Mucosa of rectum (tissue), 2 donors: Measurements from ENCODE around the gene NTRK1.

Experiments
- H3K27ac ChIP-seq, 2 donors: one replicate each; pipeline ENCODE4 v1.7.0; 2013; ENCODE audit warnings: inconsistent platforms in 2 of 2, low read depth in 2 of 2, low read length in 2 of 2
- H3K27me3 ChIP-seq, 2 donors: one replicate each; pipeline ENCODE4 v1.7.0; 2013; ENCODE audit warnings: low read length in 2 of 2; ENCODE audit not compliant: control insufficient read depth in 2 of 2, insufficient read depth in 2 of 2
- H3K36me3 ChIP-seq, 2 donors: one replicate each; pipeline ENCODE4 v1.7.0; 2013; ENCODE audit warnings: low read length in 2 of 2; ENCODE audit not compliant: control insufficient read depth in 2 of 2, insufficient read depth in 2 of 2
- H3K4me1 ChIP-seq, 2 donors: one replicate each; pipeline ENCODE4 v1.7.0; 2013; ENCODE audit warnings: low read length in 2 of 2, mild to moderate bottlenecking in 1 of 2; ENCODE audit not compliant: control insufficient read depth in 2 of 2, insufficient read depth in 2 of 2
- H3K4me3 ChIP-seq, 2 donors: one replicate each; pipeline ENCODE4 v1.7.0; 2013; ENCODE audit warnings: low read length in 2 of 2
- H3K9ac ChIP-seq, 2 donors: one replicate each; pipeline ENCODE4 v1.7.0; 2013; ENCODE audit warnings: low read length in 2 of 2, low read depth in 1 of 2, mild to moderate bottlenecking in 1 of 2
- H3K9me3 ChIP-seq, 2 donors: one replicate each; pipeline ENCODE4 v1.7.0; 2013; ENCODE audit warnings: low read length in 2 of 2; ENCODE audit not compliant: control insufficient read depth in 2 of 2
- donor health status: healthy.
- donor health status: Normal muscosa, but diverticular disease.

Gene NTRK1

DNA sequence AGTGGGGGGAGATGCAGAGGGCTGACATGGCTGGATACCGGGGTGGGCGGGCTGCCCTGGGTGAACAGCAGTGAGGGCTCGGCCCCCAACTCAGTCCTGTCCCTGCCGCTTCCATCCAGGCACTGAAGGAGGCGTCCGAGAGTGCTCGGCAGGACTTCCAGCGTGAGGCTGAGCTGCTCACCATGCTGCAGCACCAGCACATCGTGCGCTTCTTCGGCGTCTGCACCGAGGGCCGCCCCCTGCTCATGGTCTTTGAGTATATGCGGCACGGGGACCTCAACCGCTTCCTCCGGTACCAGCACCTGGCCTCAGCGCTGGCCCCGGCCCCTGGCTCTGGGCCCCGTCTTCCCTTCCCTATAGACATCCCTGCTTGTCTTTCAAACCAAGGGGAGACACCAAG lies 15.6 kb downstream of the NTRK1 start:
- no peaks in the 10 kb centered on the region for H3K36me3 ChIP-seq
- no peaks in the 10 kb centered on the region for H3K4me1 ChIP-seq
- peaks cover 5 to 10% of the 10 kb centered on the region in 2 donors for H3K27me3 ChIP-seq
- no peak overlapping the region for H3K9ac ChIP-seq
- no peak overlapping the region for H3K4me3 ChIP-seq
- H3K27ac ChIP-seq, result no peak overlapping the region
- no peaks in the 10 kb centered on the region for H3K9me3 ChIP-seq

DNA sequence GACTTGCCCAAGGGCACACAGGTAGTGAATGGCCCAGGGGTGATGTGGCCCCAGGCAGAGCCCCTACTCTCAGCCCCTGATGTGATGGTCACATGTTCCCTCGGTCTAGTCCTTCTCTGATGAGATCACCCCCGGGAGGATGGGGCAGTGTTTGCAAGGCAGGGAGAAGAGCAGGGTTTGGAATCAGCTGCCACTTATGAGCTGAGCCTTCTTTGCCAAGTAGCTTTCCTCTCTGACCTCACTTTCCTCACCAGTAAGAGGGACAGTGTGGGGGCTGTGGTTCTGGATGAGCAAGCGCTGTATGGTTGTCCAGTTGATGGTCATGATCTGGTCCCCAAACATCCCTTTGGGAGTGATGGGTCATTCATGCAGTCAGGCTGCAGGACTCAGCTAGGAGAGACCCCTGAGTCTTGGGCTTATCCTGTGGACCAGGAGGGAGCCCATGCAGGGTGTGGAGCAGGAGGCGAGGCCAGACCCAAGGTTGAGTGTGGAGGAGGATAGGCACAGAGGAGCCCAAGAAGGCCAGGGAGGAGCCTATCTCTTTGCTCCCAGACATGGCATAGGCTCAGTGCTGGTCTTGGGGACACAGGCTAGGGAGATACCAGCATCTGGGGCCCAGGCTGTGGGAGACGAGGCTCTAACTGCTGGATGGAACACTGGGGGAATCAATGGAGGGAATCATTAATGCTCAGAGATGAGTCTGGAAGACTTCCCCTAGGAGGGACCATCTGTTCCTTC lies 16.9 kb downstream of the NTRK1 start:
- H3K4me3 ChIP-seq, result no peak overlapping the region
- H3K27ac ChIP-seq, result no peak overlapping the region
- H3K9me3 ChIP-seq, result no peaks in the 10 kb centered on the region
- no peaks in the 10 kb centered on the region for H3K36me3 ChIP-seq
- H3K27me3 ChIP-seq, result peaks cover 10 to 11% of the 10 kb centered on the region in 2 donors
- H3K9ac ChIP-seq, result no peak overlapping the region
- H3K4me1 ChIP-seq, result no peaks in the 10 kb centered on the region

DNA sequence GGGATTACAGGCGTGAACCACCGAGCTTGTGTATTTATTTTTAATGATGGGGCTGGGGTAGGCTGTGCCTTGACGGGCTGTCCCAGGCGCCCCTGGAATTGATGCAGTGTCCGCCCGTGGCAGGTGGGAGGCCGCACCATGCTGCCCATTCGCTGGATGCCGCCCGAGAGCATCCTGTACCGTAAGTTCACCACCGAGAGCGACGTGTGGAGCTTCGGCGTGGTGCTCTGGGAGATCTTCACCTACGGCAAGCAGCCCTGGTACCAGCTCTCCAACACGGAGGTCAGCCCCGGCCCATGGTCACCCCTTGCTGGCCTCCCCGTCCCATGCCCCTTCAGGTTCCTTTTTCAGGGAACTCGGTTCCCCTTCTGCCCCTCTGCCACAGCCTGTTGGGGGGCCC lies 19.2 kb downstream of the NTRK1 start:
- Histone ChIP-seq H3K4me1 (no peaks in the 10 kb centered on the region), H3K27ac (no peak overlapping the region), H3K9me3 (no peaks in the 10 kb centered on the region), H3K36me3 (no peaks in the 10 kb centered on the region), H3K4me3 (no peak overlapping the region), H3K9ac (no peak overlapping the region), H3K27me3 (peaks cover 10 to 14% of the 10 kb centered on the region in 2 donors)

DNA sequence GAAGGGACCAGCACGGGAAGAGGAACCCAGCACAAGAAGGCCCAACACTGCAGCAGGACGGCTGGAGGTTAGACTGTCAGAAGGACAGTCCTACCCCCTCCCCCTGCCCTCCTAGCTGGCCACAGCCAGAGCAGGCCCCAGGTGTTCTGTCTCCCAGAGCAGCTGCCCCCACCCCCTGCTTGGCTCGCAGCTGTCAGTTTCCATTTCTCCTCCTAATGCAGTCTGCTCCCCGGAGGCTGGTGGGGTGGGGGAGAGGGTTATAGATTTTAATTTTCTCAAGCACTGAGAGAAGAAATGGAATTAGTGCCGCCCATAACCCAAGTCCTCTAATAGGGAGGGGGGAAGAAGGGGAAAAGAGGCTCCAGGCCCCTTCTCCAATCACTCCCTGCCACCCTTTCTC lies 19.8 kb downstream of the NTRK1 start:
- Histone ChIP-seq H3K36me3 (no peaks in the 10 kb centered on the region), H3K27ac (no peak overlapping the region), H3K9me3 (no peaks in the 10 kb centered on the region), H3K4me3 (no peak overlapping the region), H3K9ac (no peak overlapping the region), H3K4me1 (no peaks in the 10 kb centered on the region), H3K27me3 (peaks cover 12 to 14% of the 10 kb centered on the region in 2 donors)

DNA sequence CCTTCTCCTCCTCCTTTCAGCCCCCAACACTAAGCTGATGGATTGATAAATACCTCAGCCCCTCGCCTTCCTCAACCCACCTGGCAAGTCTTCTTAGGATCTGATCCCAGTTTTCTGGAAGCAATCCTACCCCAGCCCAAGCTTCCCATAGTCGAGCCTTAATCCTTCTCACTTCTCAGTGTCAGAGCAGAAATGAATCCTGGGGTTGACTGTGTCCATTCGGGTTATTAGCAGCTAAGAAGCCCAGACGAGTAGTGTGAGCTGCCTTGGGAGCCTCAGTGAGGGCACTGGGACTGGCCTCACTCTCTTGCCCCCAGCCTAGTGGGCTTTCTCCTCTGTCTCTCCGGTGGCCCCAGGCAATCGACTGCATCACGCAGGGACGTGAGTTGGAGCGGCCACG lies 20.4 kb downstream of the NTRK1 start:
- no peaks in the 10 kb centered on the region for H3K4me1 ChIP-seq
- peaks cover 14% of the 10 kb centered on the region in 2 donors for H3K27me3 ChIP-seq
- no peaks in the 10 kb centered on the region for H3K9me3 ChIP-seq

DNA sequence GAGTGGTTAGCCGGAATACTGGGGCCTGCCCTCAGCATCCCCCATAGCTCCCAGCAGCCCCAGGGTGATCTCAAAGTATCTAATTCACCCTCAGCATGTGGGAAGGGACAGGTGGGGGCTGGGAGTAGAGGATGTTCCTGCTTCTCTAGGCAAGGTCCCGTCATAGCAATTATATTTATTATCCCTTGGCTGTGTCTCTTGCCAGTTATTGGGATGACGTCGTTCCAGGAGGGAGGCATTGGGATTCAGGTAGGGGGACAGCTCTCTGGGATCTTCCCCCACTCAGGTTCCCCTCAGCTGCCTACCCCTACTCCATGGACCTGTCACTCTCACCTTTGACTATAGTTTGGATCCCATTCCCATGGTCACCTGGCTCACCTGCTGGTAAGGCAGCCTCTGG lies 21.0 kb downstream of the NTRK1 start:
- Histone ChIP-seq H3K4me1 (no peaks in the 10 kb centered on the region), H3K27me3 (peaks cover 14 to 15% of the 10 kb centered on the region in 2 donors), H3K9ac (no peak overlapping the region), H3K36me3 (no peaks in the 10 kb centered on the region), H3K4me3 (no peak overlapping the region), H3K9me3 (no peaks in the 10 kb centered on the region), H3K27ac (no peak overlapping the region)

More for the DNA sequence above, 20.4 kb downstream of the NTRK1 start:
- H3K27ac ChIP-seq, result no peak overlapping the region
- no peak overlapping the region for H3K9ac ChIP-seq
- no peaks in the 10 kb centered on the region for H3K36me3 ChIP-seq
- no peak overlapping the region for H3K4me3 ChIP-seq

DNA sequence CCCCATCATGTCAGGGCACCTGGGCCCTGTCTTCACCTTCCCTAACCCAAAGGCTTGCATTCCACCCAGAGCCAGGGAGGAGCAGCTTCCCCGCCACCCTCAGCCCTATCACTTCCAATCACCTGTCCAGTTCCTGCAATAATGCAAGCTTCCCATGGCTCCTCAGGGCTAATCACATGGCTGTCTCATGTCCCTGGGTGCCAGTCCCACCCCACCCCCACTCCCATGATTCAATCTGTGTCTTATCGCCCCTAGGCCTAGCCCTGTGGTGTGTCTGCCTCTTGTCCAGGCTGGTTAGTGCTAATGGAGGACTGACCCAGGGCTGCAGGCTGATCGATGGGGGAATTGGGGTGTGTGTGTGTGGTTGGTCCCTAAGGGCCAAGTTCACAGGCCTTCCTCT lies 21.9 kb downstream of the NTRK1 start:
- H3K9ac ChIP-seq, result no peak overlapping the region
- no peak overlapping the region for H3K4me3 ChIP-seq
- no peak overlapping the region for H3K27ac ChIP-seq
- H3K36me3 ChIP-seq, result no peaks in the 10 kb centered on the region
- peaks cover 12 to 17% of the 10 kb centered on the region in 2 donors for H3K27me3 ChIP-seq
- no peaks in the 10 kb centered on the region for H3K9me3 ChIP-seq
- H3K4me1 ChIP-seq, result no peaks in the 10 kb centered on the region

DNA sequence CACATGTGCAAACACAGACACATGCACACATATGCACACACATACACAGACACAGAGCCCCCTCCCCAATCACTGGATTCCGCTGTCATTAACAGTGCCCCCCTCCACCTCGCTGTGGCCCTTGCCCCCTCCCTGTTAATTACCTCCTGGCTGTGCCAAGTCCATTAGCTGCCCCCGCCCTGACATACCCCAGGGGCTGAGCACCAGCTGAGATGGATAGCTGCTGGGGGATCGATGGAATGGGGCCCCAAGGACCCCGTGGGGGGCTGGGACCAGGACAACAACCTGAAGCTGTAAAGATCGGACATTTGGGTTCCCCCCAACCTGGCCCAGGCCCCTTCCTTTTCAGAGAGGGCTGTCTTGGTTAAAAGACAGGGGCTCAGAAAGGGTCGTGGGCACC lies 23.3 kb downstream of the NTRK1 start:
- Histone ChIP-seq H3K4me3 (no peak overlapping the region), H3K27ac (no peak overlapping the region), H3K9ac (no peak overlapping the region), H3K36me3 (no peaks in the 10 kb centered on the region), H3K27me3 (peaks cover 9 to 15% of the 10 kb centered on the region in 2 donors), H3K4me1 (no peaks in the 10 kb centered on the region), H3K9me3 (no peaks in the 10 kb centered on the region)

DNA sequence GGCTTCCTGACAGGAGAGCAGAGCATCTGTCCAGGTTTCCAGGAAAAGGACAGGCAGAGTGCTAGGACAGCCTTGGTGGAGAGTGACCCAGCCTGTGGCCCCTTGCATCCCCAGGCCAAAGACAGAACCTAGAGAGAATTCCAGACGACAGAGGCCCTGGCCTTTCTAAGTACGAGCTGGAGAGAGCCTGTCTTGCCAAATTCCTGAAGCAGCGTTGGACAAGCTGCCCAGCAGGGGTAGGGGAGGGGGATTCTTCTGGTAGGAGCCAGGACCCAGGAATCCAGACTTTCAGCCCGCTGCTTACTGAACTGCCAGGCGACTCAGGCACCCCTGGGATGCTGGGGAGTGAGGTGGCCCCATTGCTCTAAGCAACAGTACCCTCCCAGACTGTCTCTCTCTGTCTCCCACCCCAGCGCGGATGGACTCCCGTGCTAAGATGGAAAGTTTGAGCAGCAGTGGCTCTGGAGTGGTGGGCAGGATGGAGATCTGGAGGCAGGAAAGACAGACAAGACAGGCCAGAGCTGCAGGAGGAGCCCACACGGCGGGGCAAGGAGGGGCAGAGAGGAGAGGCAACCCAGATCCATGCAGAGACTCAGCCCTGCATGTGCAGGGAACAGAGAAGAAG lies 24.0 kb downstream of the NTRK1 start:
- Histone ChIP-seq H3K36me3 (no peaks in the 10 kb centered on the region), H3K4me1 (no peaks in the 10 kb centered on the region), H3K27me3 (peaks cover 9 to 15% of the 10 kb centered on the region in 2 donors), H3K4me3 (no peak overlapping the region), H3K9ac (no peak overlapping the region), H3K9me3 (no peaks in the 10 kb centered on the region), H3K27ac (no peak overlapping the region)

DNA sequence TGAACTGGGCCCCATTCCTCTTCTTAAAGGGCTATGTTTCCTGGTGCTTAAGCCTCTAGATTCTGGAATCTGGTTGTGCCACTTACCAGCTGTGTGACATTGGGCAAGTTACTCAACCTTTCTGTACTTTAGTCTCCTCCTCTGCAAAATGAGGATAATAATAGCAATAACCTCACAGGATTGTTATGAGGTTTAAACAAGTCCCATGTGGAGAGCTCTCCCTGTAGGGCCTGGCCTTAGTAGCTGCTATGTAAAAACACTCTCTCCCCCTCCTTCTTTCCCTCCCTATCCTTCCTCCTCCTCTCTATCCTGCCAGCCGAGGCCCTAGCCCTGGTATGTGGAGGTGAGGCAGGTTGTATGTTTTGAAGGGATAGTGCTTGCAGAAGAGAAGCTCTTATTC lies 24.6 kb downstream of the NTRK1 start:
- peaks cover 9 to 15% of the 10 kb centered on the region in 2 donors for H3K27me3 ChIP-seq
- no peaks in the 10 kb centered on the region for H3K4me1 ChIP-seq
- H3K9ac ChIP-seq, result no peak overlapping the region
- H3K27ac ChIP-seq, result no peak overlapping the region
- no peaks in the 10 kb centered on the region for H3K36me3 ChIP-seq
- no peaks in the 10 kb centered on the region for H3K9me3 ChIP-seq
- no peak overlapping the region for H3K4me3 ChIP-seq
